Endothelial cell of umbilical vein (primary cell): Measurements from ENCODE around the gene HDAC4. TPM values are rescaled to one million over a fixed set of nuclear protein-coding genes. Genes with fewer than 3 reads are reported as not detected.

Experiments
- BruUV-seq: library from RNA; stranded (reverse); fragments of 400-500 nt; replicated peaks from 2 replicates; lab custom pipeline; 2021; lab: Mats Ljungman, UMichigan
- CTCF ChIA-PET: fragments of 300-600, 350-600 bp; sonication (Branson Sonifier 250); formaldehyde crosslinking; loops from one replicate; lab custom pipeline; 2021; ENCODE audit warnings: antibody characterized with exemption, inconsistent platforms; lab: Charles Lee
- POLR2A ChIA-PET: fragments of 300-600, 350-600 bp; sonication (Branson Sonifier 250); formaldehyde crosslinking; loops from one replicate; lab custom pipeline; 2021; ENCODE audit warnings: antibody characterized with exemption, inconsistent platforms; lab: Charles Lee
- DNase-seq: peaks from one replicate; pipeline ENCODE4 v3.0.0-alpha.2; 2011; ENCODE audit warnings: low read depth, low spot score
- FAIRE-seq: peaks from 2 replicates; lab custom pipeline; 2011; peaks lifted over from hg19 to GRCh38; lab: Jason Lieb, UNC
- H2AFZ ChIP-seq: 2 replicates; pipeline ENCODE4 v1.6.0; 2012; ENCODE audit warnings: low read depth, low read length, control low read depth, inconsistent platforms
- H3K27ac ChIP-seq: 2 replicates; pipeline ENCODE4 v1.5.1; 2011; ENCODE audit warnings: low read depth, mild to moderate bottlenecking, control low read depth, low read length, moderate library complexity; ENCODE audit not compliant: insufficient read depth
- H3K27me3 ChIP-seq, 2 experiments: 2 replicates each; pipeline versions ENCODE4 v1.6.0 to v1.6.1; 2011; ENCODE audit warnings: low read length in 2 of 2, mixed read lengths in 1 of 2; ENCODE audit not compliant: control insufficient read depth in 2 of 2, insufficient read depth in 2 of 2
- H3K36me3 ChIP-seq, 2 experiments: 2 replicates in 1 of 2; 3 replicates in 1 of 2; pipeline ENCODE4 v1.5.1; 2011; ENCODE audit warnings: low read length in 2 of 2, mild to moderate bottlenecking in 1 of 2, moderate library complexity in 1 of 2; ENCODE audit not compliant: control insufficient read depth in 2 of 2, insufficient read depth in 2 of 2; ENCODE audit errors: extremely low read depth in 1 of 2
- H3K4me1 ChIP-seq: 3 replicates; pipeline ENCODE4 v1.5.1; 2011; ENCODE audit warnings: mild to moderate bottlenecking, low read length; ENCODE audit not compliant: control insufficient read depth, insufficient read depth; ENCODE audit errors: extremely low read depth
- H3K4me2 ChIP-seq: 2 replicates; pipeline ENCODE4 v1.6.1; 2011; ENCODE audit warnings: low read length, control low read depth, mixed read lengths; ENCODE audit not compliant: insufficient read depth
- H3K4me3 ChIP-seq, 3 experiments: fragments of 200-600 bp in 1 of 3; sonication (generic), shearing (Covaris generic) in 1 of 3; replicated peaks in 1 of 3; 2 replicates each; pipeline ENCODE4 v1.5.1; 2011 to 2016; ENCODE audit warnings: control low read depth in 3 of 3, low read length in 3 of 3, mild to moderate bottlenecking in 2 of 3, inconsistent platforms in 1 of 3, low read depth in 1 of 3, moderate library complexity in 1 of 3; ENCODE audit not compliant: insufficient read depth in 1 of 3
- H3K79me2 ChIP-seq: 2 replicates; pipeline ENCODE4 v1.6.0; 2012; ENCODE audit warnings: low read length, inconsistent platforms; ENCODE audit not compliant: control insufficient read depth, insufficient read depth
- H3K9ac ChIP-seq: replicated peaks from 2 replicates; pipeline ENCODE3; 2011; ENCODE audit warnings: low read length, control low read depth; ENCODE audit not compliant: insufficient read depth; ENCODE audit errors: extremely low read depth
- H3K9me1 ChIP-seq: replicated peaks from 3 replicates; pipeline ENCODE4 v1.6.0; 2011; ENCODE audit warnings: mild to moderate bottlenecking, low read length; ENCODE audit not compliant: control insufficient read depth, insufficient read depth; ENCODE audit errors: extremely low read depth
- H3K9me3 ChIP-seq: replicated peaks from 2 replicates; pipeline ENCODE4 v1.5.1; 2012; ENCODE audit warnings: low read length, inconsistent platforms; ENCODE audit not compliant: control insufficient read depth, insufficient read depth
- H4K20me1 ChIP-seq: replicated peaks from 2 replicates; pipeline ENCODE3; 2011; ENCODE audit warnings: mild to moderate bottlenecking, low read length; ENCODE audit not compliant: control insufficient read depth, insufficient read depth; ENCODE audit errors: extremely low read depth
- EZH2 ChIP-seq: IDR thresholded peaks from 2 replicates; pipeline ENCODE4 v1.6.1; 2012; ENCODE audit warnings: borderline replicate concordance, low read depth, mild to moderate bottlenecking, moderate library complexity, low read length, inconsistent platforms; ENCODE audit not compliant: severe bottlenecking
- FOS ChIP-seq: IDR thresholded peaks from 2 replicates; pipeline ENCODE4 v1.6.1; 2011; ENCODE audit warnings: mild to moderate bottlenecking, low read length, moderate library complexity, borderline replicate concordance; ENCODE audit not compliant: insufficient read depth
- GATA2 ChIP-seq: IDR thresholded peaks from 2 replicates; pipeline ENCODE4 v1.7.0; 2011; ENCODE audit warnings: low read depth, mild to moderate bottlenecking, moderate library complexity, mixed read lengths, low read length; ENCODE audit not compliant: insufficient read length, insufficient read depth
- JUN ChIP-seq: IDR thresholded peaks from 2 replicates; pipeline ENCODE4 v1.6.1; 2011; ENCODE audit warnings: borderline replicate concordance, low read depth; ENCODE audit not compliant: insufficient read length, insufficient read depth
- MYC ChIP-seq: IDR thresholded peaks from one replicate; pipeline ENCODE4 v1.6.1; 2011; ENCODE audit warnings: mild to moderate bottlenecking, low read depth, low read length
- POLR2A ChIP-seq: IDR thresholded peaks from 2 replicates; pipeline ENCODE4 v1.6.1; 2012; ENCODE audit warnings: low read depth, mild to moderate bottlenecking, control low read depth, low read length
- POLR2AphosphoS5 ChIP-seq: IDR thresholded peaks from 2 replicates; pipeline ENCODE4 v1.6.1; 2012; ENCODE audit warnings: low read depth, mild to moderate bottlenecking, control low read depth, low read length, moderate library complexity; ENCODE audit not compliant: insufficient read depth
- dilution Hi-C: fragments of 300-500 bp; cut with MboI; formaldehyde crosslinking; loops from one replicate; pipeline ENCODE4 v1.15.0; 2019; ENCODE audit warnings: low sequenced_read_pairs; ENCODE audit not compliant: extremely low pct_ligation_motif_present
- intact Hi-C: fragments of 100-400 bp; cut with micrococcal nuclease; formaldehyde crosslinking; loops from one replicate; pipeline ENCODE4 v1.10.0; 2022
- polyA plus RNA-seq, 4 experiments: library from polyadenylated mRNA; depleted of rRNA in 3 of 4; stranded (reverse) in 3 of 4; unstranded in 1 of 4; fragments of >200 nt; gene quantifications; 2 replicates each; pipeline versions ENCODE4 v1.2.1 to v1.2.3, GENCODE V29; 2011 to 2012; ENCODE audit warnings: missing spikeins in 1 of 4
- total RNA-seq: library from RNA; stranded (reverse); gene quantifications from 2 replicates; pipeline ENCODE4 v1.2.3, GENCODE V29; 2021
- TF ChIP-seq, protein P1 (sequence below): IDR thresholded peaks from 2 replicates; pipeline ENCODE4 v1.6.1; 2011; ENCODE audit not compliant: insufficient read depth, insufficient read length
- TF ChIP-seq, protein P2 (sequence below), 2 donors: IDR thresholded peaks; 1 replicate in 1 of 2; 2 replicates in 1 of 2; pipeline ENCODE4 v1.5.1; 2011; ENCODE audit warnings: low read length in 2 of 2, mild to moderate bottlenecking in 2 of 2, moderate library complexity in 2 of 2, control low read depth in 1 of 2, inconsistent platforms in 1 of 2, low read depth in 1 of 2; ENCODE audit not compliant: insufficient read depth in 1 of 2; ENCODE audit errors: extremely low read depth in 1 of 2

HDAC4 gene
- total and polyA plus RNA-seq, 2 donors (not counting 3 experiments of a cell fraction or from before 2014, with no cell fraction given), result 13.4 to 33.0 TPM

DNA sequence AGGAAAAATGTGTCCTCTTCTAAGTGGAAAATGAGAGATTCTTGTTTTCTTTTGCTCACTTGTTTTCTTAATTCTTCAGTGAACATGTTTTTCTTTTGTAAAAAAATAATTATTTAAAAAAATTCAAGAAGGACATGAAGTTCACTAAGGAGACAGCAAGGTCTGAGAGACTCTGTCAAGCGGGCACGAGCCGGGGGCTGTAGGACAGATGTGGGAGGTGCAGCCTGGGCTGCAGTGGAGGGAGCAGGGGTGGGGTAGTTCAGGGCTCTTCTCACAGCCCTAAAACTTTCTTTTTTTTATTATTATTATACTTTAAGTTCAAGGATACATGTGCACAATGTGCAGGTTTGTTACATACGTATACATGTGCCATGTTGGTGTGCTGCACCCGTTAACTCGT is 4.3 kb upstream of the HDAC4 start:
- ChIA-PET POLR2A (no interaction called here), CTCF (no interaction called here)
- Histone ChIP-seq H3K79me2 (no peaks in the 10 kb centered on the region), H3K4me3 (no peak overlapping the region), H3K9me1 (no peaks in the 10 kb centered on the region), H3K36me3 (no peaks in the 10 kb centered on the region), H3K4me1 (peaks cover 6% of the 10 kb centered on the region), H4K20me1 (no peaks in the 10 kb centered on the region), H3K27me3 (no peaks in the 10 kb centered on the region), H2AFZ (no peak overlapping the region), H3K9me3 (no peaks in the 10 kb centered on the region), H3K4me2 (no peak overlapping the region), H3K27ac (no peak overlapping the region), H3K9ac (no peak overlapping the region)
- dilution Hi-C loops (no loop called here), intact Hi-C loops (loop anchor here (10.0 kb wide), 1 partner anchor 370 kb away; no protein-coding TSS in a partner anchor)
- no TSS peak for BruUV-seq
- DNase-seq, result no peak
- FAIRE-seq, result no peak
- no peak for TF ChIP-seq JUN

DNA sequence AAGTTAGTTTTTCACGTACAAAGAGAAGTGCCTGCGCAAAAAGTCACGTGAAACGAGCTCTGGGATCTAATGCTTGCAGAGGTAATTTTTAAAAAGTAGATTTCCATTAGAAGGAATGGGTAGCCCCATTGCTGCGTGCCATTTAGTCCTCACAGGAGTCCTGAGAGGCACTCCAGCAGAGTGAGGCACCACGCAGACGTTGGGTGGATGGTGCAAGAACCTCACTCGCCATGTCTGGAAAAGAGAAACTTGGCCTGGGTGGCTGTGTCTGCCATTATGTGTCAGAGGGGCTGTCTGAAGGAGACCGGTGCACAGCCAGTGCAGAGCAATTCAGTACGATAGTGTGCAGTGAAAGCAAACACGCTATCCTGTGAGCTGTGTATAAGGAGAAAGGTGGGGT is 1.8 kb upstream of the HDAC4 start:
- DNase-seq, result no peak
- Histone ChIP-seq H3K27me3 (no peaks in the 10 kb centered on the region), H3K4me1 (peaks cover 14% of the 10 kb centered on the region), H3K9me3 (no peaks in the 10 kb centered on the region), H3K27ac (no peak overlapping the region), H2AFZ (no peak overlapping the region), H4K20me1 (no peaks in the 10 kb centered on the region), H3K79me2 (peaks cover 9% of the 10 kb centered on the region), H3K36me3 (no peaks in the 10 kb centered on the region), H3K4me2 (peak overlapping the region; percentile 73), H3K4me3 (no peak overlapping the region), H3K9ac (no peak overlapping the region), H3K9me1 (no peaks in the 10 kb centered on the region)
- no TSS peak for BruUV-seq
- FAIRE-seq, result peak; percentile 43
- ChIA-PET CTCF (interaction anchor here (1.2 kb wide), 1 partner anchor 258 kb away, joined by 3 read pairs; no protein-coding TSS in a partner anchor), POLR2A (no interaction called here)
- dilution Hi-C loops, result no loop called here
- intact Hi-C loops, result loop anchor here (5.0 to 10.0 kb wide), 7 partner anchors 135 to 735 kb away; partner anchors contain the start of genes COPS9 and TWIST2
- TF ChIP-seq POLR2A, result no peak
- TF ChIP-seq MYC, result no peak
- TF ChIP-seq GATA2, result no peak
- TF ChIP-seq FOS, result no peak
- no peak for TF ChIP-seq JUN
- TF ChIP-seq POLR2AphosphoS5, result no peak
- TF ChIP-seq, protein P1, sequence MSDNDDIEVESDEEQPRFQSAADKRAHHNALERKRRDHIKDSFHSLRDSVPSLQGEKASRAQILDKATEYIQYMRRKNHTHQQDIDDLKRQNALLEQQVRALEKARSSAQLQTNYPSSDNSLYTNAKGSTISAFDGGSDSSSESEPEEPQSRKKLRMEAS, result no peak
- no peak for TF ChIP-seq EZH2
- TF ChIP-seq, protein P2, sequence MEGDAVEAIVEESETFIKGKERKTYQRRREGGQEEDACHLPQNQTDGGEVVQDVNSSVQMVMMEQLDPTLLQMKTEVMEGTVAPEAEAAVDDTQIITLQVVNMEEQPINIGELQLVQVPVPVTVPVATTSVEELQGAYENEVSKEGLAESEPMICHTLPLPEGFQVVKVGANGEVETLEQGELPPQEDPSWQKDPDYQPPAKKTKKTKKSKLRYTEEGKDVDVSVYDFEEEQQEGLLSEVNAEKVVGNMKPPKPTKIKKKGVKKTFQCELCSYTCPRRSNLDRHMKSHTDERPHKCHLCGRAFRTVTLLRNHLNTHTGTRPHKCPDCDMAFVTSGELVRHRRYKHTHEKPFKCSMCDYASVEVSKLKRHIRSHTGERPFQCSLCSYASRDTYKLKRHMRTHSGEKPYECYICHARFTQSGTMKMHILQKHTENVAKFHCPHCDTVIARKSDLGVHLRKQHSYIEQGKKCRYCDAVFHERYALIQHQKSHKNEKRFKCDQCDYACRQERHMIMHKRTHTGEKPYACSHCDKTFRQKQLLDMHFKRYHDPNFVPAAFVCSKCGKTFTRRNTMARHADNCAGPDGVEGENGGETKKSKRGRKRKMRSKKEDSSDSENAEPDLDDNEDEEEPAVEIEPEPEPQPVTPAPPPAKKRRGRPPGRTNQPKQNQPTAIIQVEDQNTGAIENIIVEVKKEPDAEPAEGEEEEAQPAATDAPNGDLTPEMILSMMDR (IDR thresholded peaks at IDR 0.05; ENCODE audit: extremely low read depth in 1 of 2, insufficient read depth in 1 of 2, low read depth in 1 of 2, low read length in 2 of 2), result no peak
